Activated CD4-positive, alpha-beta T cell treated with anti-CD3 and anti-CD28 coated beads, Interleukin-2, amount 10 ng/mL, durations not matched to agents 24 days and 14 days (primary cell): Measurements from ENCODE around the gene CORIN. TPM values are rescaled to one million over a fixed set of nuclear protein-coding genes. Genes with fewer than 3 reads are reported as not detected.

Source experiments
- DNase-seq: peaks from one replicate; pipeline ENCODE4 v3.0.0; 2022
- H3K27ac Mint-ChIP-seq: one replicate; pipeline ENCODE4 v1.8.0; 2022; ENCODE audit warnings: mild to moderate bottlenecking, mixed read lengths
- H3K27me3 Mint-ChIP-seq: one replicate; pipeline ENCODE4 v1.8.0; 2022; ENCODE audit warnings: mixed read lengths
- H3K36me3 Mint-ChIP-seq: one replicate; pipeline ENCODE4 v1.8.0; 2022; ENCODE audit warnings: low read depth, mild to moderate bottlenecking, mixed read lengths
- H3K4me1 Mint-ChIP-seq: one replicate; pipeline ENCODE4 v1.8.0; 2021; ENCODE audit warnings: mixed read lengths
- H3K4me3 Mint-ChIP-seq: one replicate; pipeline ENCODE4 v1.8.0; 2022; ENCODE audit warnings: mild to moderate bottlenecking, moderate library complexity, mixed read lengths
- H3K9me3 Mint-ChIP-seq: one replicate; pipeline ENCODE4 v1.8.0; 2021; ENCODE audit warnings: mixed read lengths
- intact Hi-C: fragments of 100-400 bp; cut with micrococcal nuclease; formaldehyde crosslinking; loops from one replicate; pipeline ENCODE4 v1.15.1; 2023
- total RNA-seq: library from RNA; stranded (reverse); gene quantifications from 2 replicates; pipeline ENCODE4 v1.2.3, GENCODE V29; 2022

CORIN gene, protein sequence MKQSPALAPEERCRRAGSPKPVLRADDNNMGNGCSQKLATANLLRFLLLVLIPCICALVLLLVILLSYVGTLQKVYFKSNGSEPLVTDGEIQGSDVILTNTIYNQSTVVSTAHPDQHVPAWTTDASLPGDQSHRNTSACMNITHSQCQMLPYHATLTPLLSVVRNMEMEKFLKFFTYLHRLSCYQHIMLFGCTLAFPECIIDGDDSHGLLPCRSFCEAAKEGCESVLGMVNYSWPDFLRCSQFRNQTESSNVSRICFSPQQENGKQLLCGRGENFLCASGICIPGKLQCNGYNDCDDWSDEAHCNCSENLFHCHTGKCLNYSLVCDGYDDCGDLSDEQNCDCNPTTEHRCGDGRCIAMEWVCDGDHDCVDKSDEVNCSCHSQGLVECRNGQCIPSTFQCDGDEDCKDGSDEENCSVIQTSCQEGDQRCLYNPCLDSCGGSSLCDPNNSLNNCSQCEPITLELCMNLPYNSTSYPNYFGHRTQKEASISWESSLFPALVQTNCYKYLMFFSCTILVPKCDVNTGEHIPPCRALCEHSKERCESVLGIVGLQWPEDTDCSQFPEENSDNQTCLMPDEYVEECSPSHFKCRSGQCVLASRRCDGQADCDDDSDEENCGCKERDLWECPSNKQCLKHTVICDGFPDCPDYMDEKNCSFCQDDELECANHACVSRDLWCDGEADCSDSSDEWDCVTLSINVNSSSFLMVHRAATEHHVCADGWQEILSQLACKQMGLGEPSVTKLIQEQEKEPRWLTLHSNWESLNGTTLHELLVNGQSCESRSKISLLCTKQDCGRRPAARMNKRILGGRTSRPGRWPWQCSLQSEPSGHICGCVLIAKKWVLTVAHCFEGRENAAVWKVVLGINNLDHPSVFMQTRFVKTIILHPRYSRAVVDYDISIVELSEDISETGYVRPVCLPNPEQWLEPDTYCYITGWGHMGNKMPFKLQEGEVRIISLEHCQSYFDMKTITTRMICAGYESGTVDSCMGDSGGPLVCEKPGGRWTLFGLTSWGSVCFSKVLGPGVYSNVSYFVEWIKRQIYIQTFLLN
- total RNA-seq, result 0.51 TPM in 1 of 2 replicates, not detected in the other

DNA sequence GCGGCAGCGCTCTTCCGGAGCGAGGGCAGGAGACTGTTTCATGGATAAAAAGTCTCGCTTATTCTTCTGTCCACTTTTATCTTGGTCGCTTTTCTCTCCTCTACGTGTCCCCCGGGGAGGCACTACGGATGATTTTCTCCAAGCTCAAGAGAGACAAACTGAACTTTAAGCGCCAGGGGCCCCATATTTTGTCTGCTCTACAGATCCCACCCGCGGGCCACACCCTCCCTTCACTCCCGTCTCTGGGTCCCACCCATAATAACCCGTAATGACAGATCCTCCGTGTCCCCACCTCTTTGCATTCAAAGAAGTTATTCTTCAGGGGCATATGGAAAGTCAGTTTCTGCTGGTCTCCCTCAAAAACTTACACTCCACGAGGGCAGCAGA lies at the start of gene CORIN:
CORIN (minus strand) TSS at position 160 of the 387 bp plus-strand sequence; CDS start at position 42, 118 bp downstream.
- Mint-ChIP-seq H3K27me3 (peaks cover 39% of the 10 kb centered on the region), H3K36me3 (no peaks in the 10 kb centered on the region), H3K4me1 (peaks cover 17% of the 10 kb centered on the region), H3K27ac (no peak within 1 kb of the TSS), H3K9me3 (no peaks in the 10 kb centered on the region), H3K4me3 (peak within 1 kb of the TSS; percentile 88)
- intact Hi-C loops, result loop anchor here (2.0 to 10.0 kb wide), 3 partner anchors 77 to 373 kb away; partner anchors contain the start of genes COMMD8 and NFXL1
- DNase-seq, result no peak

DNA sequence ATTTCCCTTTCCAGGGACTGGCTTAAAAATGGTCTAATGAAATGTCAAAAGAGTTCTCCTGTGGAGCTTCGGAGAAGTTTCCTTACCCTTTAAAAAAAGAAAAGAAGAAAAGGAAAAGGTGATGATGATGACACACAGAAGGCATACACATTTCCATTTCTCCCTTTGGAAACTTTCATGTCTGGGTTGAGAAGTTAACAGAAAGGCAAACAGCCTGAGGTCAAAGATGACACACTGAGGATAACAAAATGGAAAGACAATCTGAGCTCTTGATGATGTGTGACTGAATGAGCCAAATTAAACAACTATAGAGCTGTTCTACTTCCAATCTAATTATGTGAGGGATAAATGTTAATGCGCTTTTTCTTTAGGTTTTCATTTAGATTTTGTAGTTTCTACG lies 44.4 kb upstream of the CORIN start:
- no peaks in the 10 kb centered on the region for H3K4me1 Mint-ChIP-seq
- intact Hi-C loops, result no loop called here
- H3K9me3 Mint-ChIP-seq, result no peaks in the 10 kb centered on the region
- peaks cover 42% of the 10 kb centered on the region for H3K36me3 Mint-ChIP-seq
- H3K27ac Mint-ChIP-seq, result no peak overlapping the region
- no peak overlapping the region for H3K4me3 Mint-ChIP-seq
- DNase-seq, result no peak
- no peaks in the 10 kb centered on the region for H3K27me3 Mint-ChIP-seq

DNA sequence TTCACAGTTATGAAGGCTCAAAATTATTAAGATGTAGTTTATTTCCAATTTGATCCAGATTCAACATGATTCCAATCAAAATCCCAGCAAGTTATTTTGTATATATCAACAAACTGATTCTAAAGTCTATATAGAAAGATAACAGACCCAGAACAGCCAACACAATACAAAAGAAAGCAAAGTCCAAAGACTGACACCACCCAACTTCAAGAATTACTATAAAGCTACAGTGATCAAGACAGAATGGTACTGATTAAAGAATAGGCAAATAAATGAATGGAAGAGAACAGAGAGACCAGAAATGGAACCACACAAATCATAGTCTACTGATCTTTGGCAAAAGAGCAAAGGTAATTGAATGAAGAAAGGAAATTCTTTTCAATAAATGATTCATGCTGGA lies 41.6 kb upstream of the CORIN start:
- H3K27me3 Mint-ChIP-seq, result no peaks in the 10 kb centered on the region
- no peak overlapping the region for H3K27ac Mint-ChIP-seq
- H3K4me1 Mint-ChIP-seq, result peaks cover under 1% of the 10 kb centered on the region
- H3K4me3 Mint-ChIP-seq, result no peak overlapping the region
- intact Hi-C loops, result no loop called here
- H3K36me3 Mint-ChIP-seq, result peaks cover 51% of the 10 kb centered on the region
- DNase-seq, result no peak
- H3K9me3 Mint-ChIP-seq, result no peaks in the 10 kb centered on the region

DNA sequence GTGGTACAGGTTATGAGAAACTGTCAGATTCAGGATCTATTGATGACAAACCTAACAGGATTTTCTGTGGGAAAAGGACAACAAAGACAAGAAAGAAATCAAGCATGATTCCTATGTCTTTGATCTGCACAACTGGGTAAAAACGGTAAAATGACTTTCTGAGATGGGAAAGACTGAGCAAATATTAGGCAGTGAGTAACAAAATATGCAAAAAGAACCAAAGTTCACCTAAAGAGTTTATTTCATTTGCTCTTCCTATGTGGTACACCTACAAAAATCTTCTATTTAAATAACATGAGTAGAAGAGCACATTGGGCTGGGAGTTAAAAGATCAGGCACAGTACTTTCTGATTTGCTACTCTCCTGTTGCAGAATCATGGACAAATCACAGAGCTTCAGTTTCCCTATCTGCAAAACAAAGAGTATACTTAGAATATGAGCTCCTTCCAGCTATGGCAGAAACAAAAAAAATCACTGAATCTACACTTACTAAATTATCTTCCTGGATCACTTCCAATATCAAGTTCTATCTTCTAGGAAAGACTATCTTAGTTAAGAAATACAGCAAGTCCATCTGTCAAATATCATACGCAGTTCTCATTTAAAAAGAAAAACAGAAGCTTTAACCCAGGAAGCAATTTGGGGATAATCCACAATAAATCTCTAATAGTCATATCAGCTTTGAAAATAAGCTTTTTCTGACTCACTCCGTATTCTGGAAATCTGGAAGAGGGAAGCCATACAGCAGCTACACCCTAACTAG lies 39.1 kb upstream of the CORIN start:
- H3K36me3 Mint-ChIP-seq, result peaks cover 53% of the 10 kb centered on the region
- DNase-seq, result no peak
- H3K4me3 Mint-ChIP-seq, result no peak overlapping the region
- peaks cover 4% of the 10 kb centered on the region for H3K9me3 Mint-ChIP-seq
- no peaks in the 10 kb centered on the region for H3K27me3 Mint-ChIP-seq
- peaks cover 9% of the 10 kb centered on the region for H3K4me1 Mint-ChIP-seq
- intact Hi-C loops, result no loop called here
- no peak overlapping the region for H3K27ac Mint-ChIP-seq

DNA sequence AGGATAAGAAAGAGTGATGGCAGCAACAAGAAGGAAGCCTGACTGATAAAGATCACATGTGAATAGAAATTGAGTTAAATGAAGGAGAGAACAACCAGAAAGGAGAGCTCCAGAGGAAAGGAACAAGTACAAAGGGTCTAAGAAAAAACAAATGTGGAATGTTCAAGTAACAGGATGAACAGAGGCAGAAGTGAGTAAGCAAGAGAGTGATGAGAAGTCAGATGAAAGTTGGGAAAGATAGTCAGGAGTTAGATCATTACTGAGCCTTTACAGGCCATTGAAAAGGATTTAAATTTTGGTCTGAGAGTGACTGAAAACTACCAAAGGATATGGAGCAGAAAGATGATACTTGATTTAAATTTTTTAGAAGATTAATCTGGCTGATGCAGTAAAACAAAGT lies 38.4 kb upstream of the CORIN start:
- Mint-ChIP-seq H3K9me3 (peaks cover 4% of the 10 kb centered on the region), H3K27me3 (no peaks in the 10 kb centered on the region), H3K36me3 (peaks cover 51% of the 10 kb centered on the region), H3K27ac (no peak overlapping the region), H3K4me3 (no peak overlapping the region), H3K4me1 (peaks cover 9% of the 10 kb centered on the region)
- DNase-seq, result no peak
- intact Hi-C loops, result no loop called here

DNA sequence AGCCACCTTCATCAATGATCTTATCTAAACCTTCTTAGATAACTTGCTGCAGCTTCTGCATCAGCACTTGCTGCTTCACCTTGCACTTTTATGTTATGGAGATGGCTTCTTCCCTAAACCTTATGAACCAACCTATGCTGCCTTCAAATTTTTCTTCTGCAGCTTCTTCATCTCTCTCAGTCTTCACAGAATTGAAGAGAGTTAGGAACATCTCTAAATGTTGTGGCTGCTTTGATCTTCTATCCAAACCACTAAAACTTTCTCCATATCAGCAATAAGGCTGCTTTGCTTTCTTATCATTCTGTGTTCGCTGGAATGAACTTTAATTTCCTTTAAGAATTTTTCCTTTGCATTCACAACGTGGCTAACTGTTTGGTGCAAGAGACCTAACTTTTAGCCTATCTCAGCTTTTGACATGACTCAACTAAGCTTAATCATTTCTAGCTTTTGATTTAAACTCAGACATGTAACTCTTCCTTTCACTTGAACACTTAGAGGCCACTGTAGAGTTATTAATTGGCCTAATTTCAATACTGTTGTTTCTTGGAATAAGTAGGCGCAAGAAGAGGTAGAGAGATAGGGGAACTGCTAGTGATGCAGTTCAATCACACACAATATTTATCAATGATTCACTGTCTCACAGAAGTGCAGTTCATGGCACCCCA lies 36.1 kb upstream of the CORIN start:
- Mint-ChIP-seq H3K9me3 (peaks cover 7% of the 10 kb centered on the region), H3K36me3 (peaks cover 58% of the 10 kb centered on the region), H3K27me3 (no peaks in the 10 kb centered on the region), H3K4me3 (no peak overlapping the region), H3K4me1 (peaks cover 9% of the 10 kb centered on the region), H3K27ac (peak overlapping the region; percentile 43)
- DNase-seq, result no peak
- intact Hi-C loops, result loop anchor here (1.0 to 5.0 kb wide), 2 partner anchors 35 to 38 kb away; partner anchors contain the start of gene NFXL1

DNA sequence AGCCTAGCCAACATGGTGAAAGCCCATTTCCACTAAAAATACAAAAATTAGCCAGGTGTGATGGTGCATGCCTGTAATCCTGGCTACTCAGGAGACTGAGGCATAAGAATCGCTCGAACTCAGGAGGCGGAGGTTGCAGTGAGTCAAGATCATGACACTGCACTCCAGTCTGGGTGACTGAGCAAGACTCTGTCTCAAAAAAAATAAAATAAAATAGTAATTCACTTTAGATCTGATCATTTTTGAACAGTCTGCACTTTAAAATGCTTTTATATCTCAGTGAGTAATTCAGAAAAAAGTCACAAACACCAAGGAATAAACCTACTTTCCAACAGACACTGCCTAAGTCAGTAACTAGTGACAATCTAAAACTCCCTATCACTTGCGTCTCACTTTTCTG lies 25.6 kb upstream of the CORIN start:
- intact Hi-C loops, result no loop called here
- Mint-ChIP-seq H3K9me3 (no peaks in the 10 kb centered on the region), H3K4me3 (no peak overlapping the region), H3K27ac (no peak overlapping the region), H3K27me3 (no peaks in the 10 kb centered on the region), H3K36me3 (peaks cover 21% of the 10 kb centered on the region), H3K4me1 (no peaks in the 10 kb centered on the region)
- DNase-seq, result no peak

DNA sequence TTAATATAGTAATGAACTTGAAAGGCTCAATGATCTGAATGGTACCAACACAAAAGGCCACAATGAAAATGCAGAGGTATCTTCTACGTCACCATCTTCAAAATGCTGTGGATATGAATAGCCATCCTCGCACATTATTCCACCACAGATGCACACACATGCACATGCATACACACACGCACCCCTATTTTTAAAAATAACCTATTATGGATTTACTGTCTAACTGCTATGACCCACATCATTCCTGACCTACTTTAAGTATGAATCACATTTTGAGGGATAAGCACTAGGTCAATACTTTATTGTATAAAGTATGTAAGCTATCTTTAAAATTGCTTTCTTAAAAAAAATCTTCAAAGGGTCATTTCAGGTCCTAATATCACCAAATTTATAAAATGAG lies 24.4 kb upstream of the CORIN start:
- no peak for DNase-seq
- intact Hi-C loops, result no loop called here
- Mint-ChIP-seq H3K27me3 (no peaks in the 10 kb centered on the region), H3K9me3 (no peaks in the 10 kb centered on the region), H3K27ac (no peak overlapping the region), H3K4me3 (no peak overlapping the region), H3K36me3 (peaks cover 15% of the 10 kb centered on the region), H3K4me1 (no peaks in the 10 kb centered on the region)

DNA sequence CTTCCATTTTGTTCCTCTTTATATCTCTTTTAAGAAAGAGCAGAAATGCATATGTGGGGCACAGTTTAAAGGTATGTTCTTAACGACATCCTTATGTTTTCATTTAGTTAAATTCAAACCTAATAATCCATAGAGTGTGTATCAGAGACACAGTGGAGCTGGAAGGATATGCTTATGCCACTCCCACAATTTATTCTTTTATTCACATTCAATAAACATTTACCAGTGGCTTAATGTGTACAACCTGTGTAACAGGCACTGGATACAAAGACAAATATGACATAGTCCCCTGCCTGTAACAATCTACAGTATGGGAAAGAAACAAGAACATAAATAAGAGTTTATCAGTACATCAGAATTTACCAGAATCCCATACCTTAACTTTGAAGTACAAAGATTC lies 22.4 kb upstream of the CORIN start:
- Mint-ChIP-seq H3K4me1 (no peaks in the 10 kb centered on the region), H3K9me3 (no peaks in the 10 kb centered on the region), H3K36me3 (peaks cover 13% of the 10 kb centered on the region), H3K4me3 (no peak overlapping the region), H3K27me3 (no peaks in the 10 kb centered on the region), H3K27ac (no peak overlapping the region)
- no peak for DNase-seq
- intact Hi-C loops, result no loop called here

DNA sequence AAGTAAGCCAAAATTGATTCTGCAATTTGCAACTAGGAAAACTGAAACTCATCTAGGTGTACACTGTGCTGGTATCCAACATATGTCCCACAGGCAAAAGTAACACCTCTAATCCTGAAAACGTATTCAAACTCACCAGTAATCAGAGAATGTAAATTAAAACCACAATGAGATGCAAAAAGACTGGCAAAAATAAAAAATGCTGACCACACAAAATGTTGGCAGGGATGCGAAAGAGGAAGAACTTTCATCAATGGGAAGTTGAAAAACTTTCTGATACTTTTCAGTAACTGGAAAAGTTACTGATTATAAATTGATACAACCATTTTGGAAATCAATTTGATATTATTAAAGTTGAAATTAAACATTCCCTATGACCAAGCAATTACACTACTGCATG lies 20.1 kb upstream of the CORIN start:
- no peak for DNase-seq
- Mint-ChIP-seq H3K27me3 (no peaks in the 10 kb centered on the region), H3K36me3 (peaks cover 11% of the 10 kb centered on the region), H3K9me3 (no peaks in the 10 kb centered on the region), H3K4me3 (no peak overlapping the region), H3K27ac (no peak overlapping the region), H3K4me1 (no peaks in the 10 kb centered on the region)
- intact Hi-C loops, result no loop called here

DNA sequence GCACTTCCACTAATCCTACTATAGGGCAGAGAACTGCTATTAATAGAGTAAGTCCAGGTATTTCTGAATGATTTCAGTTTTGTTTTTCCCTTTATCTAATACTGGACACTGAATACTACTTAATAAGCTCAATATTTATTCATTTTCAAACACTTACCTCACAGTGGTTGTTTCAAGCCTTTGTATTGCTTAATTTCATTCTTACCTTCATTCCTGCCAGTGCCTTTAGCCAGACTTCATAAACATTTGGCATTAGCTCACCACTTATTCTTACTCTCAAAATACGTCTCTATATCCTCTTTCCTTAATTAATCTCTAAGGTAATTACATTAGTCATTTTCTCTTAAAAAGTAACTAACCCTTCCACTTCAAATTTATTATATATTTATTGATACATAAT lies 18.8 kb upstream of the CORIN start:
- H3K27me3 Mint-ChIP-seq, result no peaks in the 10 kb centered on the region
- DNase-seq, result no peak
- H3K36me3 Mint-ChIP-seq, result peaks cover 8% of the 10 kb centered on the region
- intact Hi-C loops, result no loop called here
- no peaks in the 10 kb centered on the region for H3K4me1 Mint-ChIP-seq
- no peak overlapping the region for H3K4me3 Mint-ChIP-seq
- no peak overlapping the region for H3K27ac Mint-ChIP-seq
- H3K9me3 Mint-ChIP-seq, result no peaks in the 10 kb centered on the region

DNA sequence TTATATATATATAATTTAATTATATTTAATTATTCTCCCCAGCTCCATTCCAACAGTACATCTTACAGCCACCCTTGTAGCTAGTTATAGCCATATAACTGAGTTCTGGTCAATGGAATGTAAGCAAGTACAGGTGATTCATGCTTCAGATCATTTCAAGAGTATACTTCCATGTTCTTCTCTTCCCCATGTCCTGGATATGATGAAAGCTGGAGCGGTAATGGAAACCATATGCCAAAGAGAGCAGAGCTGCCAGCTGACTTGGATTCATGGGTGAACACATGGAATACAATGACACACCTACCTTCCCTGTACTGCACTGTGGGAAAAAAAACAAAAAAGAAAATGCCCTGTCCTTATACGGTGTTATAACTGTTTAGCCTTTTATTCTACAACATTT lies 17.5 kb upstream of the CORIN start:
- no peaks in the 10 kb centered on the region for H3K4me1 Mint-ChIP-seq
- no peak for DNase-seq
- no peak overlapping the region for H3K27ac Mint-ChIP-seq
- intact Hi-C loops, result no loop called here
- H3K9me3 Mint-ChIP-seq, result no peaks in the 10 kb centered on the region
- H3K36me3 Mint-ChIP-seq, result peaks cover 10% of the 10 kb centered on the region
- no peaks in the 10 kb centered on the region for H3K27me3 Mint-ChIP-seq
- H3K4me3 Mint-ChIP-seq, result no peak overlapping the region

DNA sequence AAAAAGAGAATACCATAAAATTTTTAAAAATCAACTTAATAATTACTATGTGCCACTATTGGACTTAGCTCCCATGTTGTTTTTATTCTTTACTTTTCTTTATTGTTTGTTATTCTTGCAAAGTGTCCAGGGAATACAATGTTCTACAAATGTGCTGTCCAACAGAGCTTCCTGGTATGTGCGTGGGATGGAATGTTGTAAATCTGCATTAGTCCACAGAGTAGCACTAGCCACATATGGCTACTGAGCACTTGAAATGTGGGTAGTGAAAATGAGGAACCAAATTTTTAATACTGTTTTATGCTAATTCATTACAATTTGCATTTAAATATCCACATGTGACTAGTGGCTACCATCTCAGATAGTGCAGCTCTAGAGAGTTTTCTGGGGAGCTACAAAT lies 14.3 kb upstream of the CORIN start:
- H3K27me3 Mint-ChIP-seq, result no peaks in the 10 kb centered on the region
- no peaks in the 10 kb centered on the region for H3K4me1 Mint-ChIP-seq
- intact Hi-C loops, result no loop called here
- no peak overlapping the region for H3K27ac Mint-ChIP-seq
- H3K36me3 Mint-ChIP-seq, result peaks cover 18% of the 10 kb centered on the region
- no peak for DNase-seq
- no peak overlapping the region for H3K4me3 Mint-ChIP-seq
- no peaks in the 10 kb centered on the region for H3K9me3 Mint-ChIP-seq
